Activated T-cell treated with anti-CD3 and anti-CD28 coated beads for 1 hour (primary cell): ENCODE data around the gene GPR17.

Experiments used
- DNase-seq: peaks from one replicate; pipeline ENCODE4 v3.0.0-alpha.2; 2020; ENCODE audit warnings: low read depth

Gene GPR17, protein sequence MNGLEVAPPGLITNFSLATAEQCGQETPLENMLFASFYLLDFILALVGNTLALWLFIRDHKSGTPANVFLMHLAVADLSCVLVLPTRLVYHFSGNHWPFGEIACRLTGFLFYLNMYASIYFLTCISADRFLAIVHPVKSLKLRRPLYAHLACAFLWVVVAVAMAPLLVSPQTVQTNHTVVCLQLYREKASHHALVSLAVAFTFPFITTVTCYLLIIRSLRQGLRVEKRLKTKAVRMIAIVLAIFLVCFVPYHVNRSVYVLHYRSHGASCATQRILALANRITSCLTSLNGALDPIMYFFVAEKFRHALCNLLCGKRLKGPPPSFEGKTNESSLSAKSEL

DNA sequence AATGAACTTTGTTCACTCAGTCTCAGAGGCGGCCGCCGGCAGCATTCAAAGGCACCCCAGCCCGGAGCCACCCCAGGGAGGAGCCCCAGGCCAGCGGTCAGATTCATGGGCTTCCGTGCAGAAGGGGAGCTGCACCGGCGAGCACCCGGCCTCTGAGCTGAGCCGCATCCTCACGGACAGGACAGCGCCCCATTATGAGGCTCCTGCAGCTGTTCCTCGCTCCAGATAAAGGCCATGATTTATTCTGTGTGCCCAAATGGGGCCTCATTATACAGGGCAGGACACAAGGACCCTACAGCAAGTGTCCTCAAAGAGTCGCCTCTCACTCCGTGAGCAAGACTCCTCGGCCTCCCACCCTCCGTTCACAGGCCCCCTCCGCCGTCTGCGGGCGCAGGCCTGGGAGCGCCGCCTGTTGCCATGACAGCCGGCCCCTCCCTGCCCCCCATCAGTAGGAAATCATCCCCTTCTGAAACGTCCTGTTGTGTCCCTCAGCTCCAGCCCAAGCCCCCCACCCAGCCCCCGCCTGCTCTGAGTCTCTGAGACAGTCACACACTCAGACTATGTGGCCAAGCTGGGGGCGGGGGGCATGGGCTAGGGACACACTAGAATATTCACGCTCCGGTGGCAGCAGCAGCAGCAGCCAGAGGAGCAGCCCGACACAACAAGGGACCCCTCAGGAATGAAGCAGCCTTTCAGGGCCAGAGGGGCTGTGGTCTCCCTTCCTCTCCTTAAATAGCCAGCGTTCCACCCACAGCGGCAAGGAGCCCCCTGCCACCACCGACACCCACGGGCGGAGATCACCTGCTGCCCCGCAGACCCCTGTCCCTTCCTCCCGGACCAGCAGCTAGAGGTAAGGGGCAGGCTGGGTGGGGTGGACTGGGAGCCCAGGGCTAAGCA is at the start of gene GPR17:
Gene GPR17, plus strand, starts transcription at position 759 of the 897 bp plus-strand sequence. CDS start 4,583 bp downstream, outside the sequence.
- DNase-seq, result no peak

DNA sequence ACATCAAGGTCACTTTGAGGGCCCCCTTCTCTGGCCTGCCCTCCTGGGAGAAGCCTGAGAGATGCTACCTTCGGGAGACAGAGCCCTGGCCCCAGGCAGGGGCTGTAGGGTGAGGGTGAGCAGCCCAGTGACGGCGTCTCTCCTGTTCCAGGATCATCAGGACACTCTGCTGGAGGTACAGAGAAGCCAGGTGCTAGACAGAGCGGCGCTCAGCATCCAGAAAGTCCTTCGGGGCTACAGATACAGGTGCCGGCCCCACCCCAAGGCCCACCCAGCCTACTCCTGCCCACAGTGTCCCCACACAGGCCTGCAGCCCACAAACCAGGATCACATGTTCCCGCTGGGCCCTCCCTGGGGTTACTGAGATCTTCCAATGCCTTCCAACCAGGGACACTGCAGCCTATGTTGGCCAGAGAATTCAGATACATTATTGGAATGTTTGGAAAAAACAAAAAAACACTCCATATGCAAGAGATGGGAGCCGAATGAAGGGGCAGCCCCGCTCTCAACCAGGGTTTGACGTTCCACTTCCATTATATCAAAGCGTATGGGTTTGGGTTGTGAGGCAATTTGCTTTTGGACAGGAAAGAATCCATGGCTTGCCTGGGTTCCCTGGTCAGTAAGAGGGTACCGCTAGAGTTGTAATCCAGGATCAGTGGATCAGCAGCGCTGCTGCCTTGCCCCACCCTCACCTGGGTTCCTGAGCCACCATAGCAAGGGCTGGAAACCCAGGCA is 49.5 kb upstream of the GPR17 start:
- no peak for DNase-seq

DNA sequence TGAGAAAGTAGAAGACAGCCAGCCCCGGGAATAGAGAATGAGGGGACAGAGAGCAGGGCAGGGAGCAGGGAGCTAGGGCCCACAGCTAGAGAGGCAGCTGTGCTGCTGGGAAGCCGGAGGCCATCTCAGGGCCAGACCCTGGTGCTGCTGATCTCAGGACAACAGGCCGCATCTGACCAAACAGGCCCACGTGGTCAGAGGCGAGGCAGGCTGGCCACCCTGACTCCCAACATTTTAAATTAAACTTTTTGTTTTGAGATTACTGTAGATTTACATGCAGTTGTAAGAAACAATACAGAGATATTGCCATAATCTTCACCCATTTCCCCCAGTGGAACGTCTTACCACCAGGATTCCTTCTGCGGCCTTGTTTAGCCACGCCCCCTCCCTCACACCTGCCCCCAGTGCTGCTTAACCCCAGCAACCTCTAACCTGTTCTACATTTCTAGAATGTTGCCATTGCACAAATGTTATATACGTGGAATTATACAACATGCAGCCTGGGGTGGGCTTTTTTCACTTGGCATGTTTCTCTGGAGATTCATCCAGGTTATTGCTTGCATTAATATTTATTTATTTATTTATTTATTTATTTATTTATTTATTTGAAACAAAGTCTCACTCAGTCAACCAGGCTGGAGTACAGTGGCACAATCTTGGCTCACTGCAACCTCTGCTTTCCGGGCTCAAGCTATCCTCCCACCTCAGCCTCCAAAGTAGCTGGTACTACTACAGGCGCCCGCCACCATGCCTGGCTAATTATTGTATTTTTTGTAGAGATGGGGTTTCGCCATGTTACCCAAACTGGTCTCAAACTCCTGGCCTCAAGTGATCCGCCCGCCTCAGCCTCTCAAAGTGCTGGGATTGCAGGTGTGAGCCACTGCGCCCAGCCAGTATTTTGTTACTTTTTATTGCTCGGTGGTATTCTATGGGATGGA is 48.6 kb upstream of the GPR17 start:
- no peak for DNase-seq

DNA sequence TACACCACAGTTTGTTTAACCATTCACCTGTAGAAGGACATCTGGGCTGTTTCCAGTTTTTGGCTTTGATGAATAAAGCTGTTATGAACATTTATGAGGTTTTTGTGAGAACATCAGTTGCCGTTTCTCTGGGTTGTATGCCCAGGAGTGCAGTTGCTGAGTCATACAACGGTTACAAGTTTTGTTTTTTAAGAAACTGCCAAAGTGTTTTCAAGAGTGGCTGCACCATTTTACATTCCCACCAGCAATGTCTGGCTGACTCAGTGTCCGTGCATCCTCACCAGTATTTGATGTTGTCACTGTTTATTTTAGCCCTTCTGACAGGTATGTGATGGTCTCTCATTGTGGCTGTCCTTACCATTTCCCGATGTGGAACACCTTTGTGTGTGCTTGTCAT is 48.0 kb upstream of the GPR17 start:
- DNase-seq, result no peak

DNA sequence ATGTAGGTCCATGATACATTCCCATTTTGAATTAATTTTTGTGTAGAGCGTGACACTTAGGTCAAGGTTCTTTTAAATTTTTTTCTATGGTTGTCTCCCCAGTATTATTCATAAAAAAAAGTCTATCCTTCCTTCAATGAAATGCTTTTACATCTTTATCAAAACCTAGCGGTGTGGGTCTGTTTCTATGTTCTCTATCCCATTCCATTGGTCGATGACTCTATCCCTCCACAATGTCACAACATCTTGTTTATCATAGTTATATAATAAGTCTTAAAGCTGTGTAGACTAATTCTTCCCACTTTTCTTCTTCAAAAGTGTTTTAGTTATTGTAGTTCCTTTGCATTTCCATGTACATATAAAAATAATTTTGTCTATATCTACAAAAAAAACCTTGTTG is 47.2 kb upstream of the GPR17 start:
- DNase-seq, result no peak

DNA sequence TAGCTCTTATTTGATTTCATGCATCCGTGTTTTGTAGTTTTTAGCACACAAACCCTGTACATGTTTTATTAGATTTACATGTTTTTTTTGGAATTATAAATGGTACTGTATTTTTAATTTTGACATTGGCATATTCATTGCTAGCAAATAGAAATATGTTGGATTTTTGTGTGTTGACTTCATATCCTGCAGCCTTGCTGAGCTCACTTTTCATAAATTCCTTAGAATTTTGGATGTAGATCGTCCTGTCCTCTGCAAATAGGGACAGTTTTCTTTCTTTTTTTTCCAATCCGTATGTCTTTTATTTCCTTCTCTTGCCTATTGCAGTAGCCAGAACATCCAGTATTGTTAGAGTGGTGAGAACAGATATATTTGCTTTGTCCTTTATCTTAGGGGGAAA is 46.7 kb upstream of the GPR17 start:
- no peak for DNase-seq

DNA sequence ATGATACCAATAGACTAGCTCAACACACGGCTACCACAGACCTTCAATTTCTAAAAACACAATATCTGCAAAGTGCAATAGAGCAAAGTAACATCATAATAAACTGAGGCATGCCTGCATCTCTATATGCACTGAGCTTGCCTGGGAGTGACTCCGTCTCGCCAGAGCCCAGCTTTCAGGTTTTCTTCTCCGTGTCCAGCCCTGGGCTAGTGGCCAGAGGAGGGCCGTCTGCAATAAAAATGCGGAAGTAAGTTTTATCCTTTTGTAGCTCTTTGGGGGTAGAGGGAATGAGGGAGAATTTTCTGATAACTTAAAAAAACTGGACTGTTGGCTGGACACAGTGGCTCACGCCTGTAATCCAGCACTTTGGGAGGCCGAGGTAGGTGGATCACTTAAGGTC is 41.0 kb upstream of the GPR17 start:
- DNase-seq, result no peak

DNA sequence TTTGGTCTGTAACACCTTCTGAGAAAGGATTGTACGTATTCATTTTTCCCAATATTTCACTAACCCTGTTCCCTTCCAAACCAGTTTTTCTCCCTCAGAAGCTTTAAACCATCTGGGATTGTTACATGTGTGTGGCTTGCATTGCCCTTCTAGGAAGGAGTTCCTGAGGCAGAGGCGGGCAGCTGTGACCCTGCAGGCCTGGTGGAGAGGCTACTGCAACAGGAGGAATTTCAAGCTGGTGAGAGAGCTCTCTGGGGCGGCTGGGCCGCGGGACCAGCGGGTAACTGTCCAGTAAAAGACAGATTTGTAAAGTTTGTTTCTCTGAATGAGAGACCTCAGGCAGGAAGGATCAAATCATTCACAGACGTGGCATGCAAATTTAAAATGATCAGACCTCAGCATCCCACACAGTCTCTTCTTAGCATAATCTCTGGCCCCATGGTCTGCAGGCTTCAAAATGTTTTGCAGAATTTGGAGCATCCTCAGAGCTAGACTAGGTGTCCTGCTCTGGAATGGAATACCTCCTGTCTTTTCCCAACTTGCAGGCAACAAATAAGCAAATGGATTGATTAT is 40.2 kb upstream of the GPR17 start:
- DNase-seq, result no peak

DNA sequence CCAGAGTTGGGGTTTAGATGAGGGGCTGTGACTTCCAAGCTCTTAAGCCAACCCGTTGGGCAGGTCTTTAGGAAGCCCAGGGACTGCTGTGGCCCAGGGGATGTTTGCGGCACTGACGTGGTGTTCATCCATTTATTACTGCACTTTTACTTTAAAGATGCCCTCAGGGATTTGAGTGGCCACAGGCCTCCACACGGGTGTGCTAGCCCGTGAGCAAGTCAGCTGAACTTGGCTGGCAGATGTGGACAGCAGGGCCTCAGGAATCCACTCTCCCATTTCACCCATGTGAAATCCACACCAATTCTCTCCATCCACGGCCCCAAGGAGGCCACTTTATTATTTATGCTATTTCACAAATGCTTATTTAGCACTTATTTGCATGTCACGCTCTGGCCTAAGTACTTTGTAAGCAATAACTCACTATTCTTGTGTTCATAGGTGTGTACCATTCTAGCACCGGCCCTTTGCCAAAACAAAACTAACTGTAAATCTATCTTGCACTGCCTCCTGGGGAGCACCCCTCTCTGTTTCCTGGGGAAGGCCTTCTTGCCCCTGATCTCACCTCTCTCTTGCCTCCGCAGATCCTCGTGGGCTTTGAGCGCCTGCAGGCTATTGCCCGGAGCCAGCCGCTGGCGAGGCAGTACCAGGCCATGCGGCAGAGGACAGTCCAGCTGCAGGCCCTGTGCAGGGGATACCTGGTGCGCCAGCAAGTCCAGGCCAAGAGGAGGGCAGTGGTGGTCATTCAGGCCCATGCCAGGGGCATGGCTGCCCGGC is 39.1 kb upstream of the GPR17 start:
- no peak for DNase-seq

DNA sequence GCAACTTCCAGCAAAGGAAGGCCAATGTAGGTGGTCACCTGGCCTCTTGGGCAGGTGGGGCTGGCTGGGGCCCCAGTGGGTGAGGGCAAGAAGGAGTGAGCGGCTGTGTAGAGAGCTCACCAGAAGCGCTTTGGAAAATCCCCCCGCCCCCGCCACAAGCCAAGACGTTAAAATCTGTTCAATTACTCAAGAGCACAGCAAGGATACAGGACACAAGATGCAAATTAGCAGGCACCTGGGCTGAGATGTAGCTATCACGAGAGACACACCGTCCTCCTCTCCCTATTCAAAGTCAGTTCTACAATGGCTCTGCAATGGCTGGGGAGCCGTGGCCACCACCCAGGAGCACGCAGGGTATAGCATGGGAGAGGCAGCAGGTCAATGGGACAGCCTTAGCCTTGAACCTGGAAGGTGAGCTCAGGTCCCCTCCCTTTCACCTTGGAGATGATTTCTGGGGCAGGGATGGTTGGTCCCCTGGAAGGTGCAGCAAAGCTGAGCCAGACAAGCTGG is 38.5 kb upstream of the GPR17 start:
- no peak for DNase-seq

DNA sequence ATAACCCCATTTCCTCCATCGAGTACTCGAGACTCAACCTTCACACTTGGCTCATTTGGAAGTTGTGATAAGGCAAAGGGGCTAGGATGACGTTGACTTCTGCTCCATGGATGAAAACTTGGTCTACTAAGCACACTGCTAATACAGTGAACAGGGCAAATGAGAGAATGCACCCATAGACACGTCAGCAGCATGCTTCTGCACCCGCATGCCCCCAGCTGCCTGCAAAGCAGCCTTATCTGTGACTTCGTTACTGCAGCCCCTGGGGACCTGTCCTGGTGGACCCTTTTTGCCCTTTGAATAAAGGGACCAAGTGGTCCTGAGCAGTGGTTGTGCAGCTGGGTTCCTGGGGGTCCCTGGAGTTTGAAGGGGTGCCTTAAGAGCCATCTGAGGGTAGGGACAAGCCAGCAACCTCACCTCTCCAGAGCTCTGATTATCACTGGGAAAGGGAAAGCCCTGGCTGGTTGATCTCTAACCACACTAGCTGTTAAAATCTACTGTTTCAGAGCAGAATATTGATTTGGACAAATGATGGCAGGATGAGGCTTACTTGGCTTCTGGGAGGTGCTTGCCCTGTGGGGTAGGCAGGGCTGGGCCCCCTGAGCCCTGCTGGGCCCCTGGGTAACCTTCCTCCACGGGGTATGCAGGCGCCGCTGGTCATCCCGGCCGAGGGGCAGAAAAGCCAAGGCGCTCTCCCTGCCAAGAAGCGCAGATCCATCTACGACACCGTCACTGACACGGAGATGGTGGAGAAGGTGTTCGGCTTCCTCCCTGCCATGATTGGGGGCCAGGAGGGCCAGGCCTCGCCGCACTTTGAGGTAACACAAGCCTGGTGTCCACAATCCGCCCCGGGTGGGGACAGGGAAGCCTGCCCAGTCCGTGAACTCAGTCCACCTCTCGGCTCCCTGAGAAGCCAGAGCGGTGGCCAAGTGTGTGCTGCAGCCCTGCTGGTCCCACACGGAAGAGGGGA is 37.6 kb upstream of the GPR17 start:
- no peak for DNase-seq

DNA sequence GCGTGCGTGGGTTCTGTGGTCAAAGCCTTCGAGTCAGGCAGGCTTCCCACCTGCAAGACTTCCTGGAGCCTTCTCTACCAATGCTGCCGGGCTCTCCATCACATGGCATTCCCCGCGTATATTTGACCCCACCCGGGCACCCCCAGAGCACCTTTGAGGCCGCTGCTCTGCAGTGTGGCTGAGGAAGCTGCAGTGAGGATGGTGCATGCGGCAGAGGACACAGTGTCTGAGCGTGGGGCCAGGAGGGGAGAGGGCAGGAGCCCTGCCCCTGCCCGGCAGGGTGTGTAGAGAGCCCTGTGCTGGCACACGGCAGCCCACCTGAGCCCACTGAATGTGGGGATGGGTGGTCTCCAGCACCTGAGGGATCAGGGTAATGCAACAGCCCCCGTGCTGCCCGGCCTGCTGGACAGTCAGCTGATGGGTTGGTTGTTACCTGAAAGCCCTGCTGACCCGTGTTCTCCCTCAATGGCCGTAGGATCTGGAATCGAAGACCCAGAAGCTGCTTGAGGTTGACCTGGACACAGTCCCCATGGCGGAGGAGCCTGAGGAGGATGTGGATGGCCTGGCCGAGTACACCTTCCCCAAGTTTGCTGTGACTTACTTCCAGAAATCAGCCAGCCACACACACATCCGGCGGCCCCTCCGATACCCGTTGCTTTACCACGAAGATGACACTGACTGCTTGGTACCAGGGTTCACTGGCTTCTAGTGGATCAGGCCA is 36.8 kb upstream of the GPR17 start:
- no peak for DNase-seq

DNA sequence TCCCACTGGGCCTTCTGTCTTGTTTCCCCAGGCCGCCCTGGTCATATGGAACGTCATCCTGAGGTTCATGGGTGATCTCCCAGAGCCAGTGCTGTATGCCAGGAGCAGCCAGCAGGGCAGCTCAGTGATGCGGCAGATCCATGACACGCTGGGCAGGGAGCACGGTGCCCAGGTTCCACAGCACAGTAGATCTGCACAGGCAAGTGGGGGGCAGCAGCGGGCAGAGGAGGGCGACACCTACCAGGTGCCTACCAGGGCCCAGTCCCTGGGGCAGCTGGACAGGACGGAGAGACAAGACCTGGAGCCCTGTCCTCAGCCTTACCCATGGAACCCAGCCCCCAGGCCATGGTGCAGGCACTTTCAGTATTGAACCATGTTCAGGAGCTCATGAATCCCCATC is 36.1 kb upstream of the GPR17 start:
- DNase-seq, result no peak

DNA sequence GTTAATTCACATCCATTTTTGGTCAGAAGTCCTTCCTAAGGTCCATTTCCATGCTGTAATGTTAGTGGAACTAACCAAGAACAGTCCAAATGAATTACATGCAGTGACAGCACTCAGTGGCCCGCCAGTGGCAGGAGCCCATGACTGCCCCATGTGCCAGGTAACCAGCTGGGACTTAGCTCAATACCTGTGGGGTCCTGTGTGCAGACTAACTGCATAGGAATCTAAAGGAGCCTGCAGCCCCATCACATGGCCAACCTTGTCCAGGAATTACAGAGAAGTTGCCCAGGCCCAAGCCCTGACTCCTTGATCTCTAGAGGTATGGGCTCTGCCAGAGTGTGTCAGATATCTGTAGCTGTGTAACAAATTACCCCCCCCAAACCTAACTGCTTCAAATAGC is 35.4 kb upstream of the GPR17 start:
- no peak for DNase-seq

DNA sequence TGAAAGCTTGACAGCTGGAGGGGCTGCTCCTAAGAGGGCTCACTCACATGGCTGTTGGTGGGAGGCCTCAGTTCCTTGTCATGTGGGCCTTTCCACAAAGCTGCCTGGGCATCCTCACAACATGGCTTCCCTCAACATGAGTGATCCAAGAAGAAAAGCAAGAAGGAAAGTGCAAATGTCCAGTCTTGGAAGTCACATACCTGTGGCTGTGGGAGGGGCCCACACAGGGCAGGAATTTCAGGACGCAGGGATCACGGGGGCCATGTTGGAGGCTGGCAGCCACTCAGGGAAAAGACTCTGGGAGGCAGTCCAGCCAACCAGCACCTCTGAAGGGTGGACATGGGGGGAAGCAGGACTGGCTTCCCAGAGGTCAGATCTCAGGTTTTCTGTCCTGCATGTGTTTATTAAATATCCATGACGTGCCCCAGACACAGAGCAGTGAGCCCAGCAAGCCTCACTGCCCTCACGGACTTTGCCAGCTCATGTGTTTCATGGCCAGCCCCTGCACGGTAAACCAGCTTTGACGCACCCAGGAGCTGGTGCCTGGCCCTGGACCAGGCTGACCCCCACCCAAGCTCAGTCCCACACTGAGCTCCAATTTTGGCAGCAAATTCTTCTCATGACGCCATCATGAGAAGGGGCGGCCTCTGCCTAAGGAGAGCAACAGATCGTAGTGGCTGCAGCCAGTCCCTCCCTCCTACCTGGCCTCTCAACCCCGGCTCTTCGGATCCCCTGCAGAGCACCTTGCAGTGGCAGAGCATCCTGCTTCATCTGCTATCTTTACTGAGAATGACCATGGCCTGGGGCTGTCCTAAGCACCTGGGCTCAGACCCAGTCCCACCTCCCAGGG is 34.7 kb upstream of the GPR17 start:
- no peak for DNase-seq

DNA sequence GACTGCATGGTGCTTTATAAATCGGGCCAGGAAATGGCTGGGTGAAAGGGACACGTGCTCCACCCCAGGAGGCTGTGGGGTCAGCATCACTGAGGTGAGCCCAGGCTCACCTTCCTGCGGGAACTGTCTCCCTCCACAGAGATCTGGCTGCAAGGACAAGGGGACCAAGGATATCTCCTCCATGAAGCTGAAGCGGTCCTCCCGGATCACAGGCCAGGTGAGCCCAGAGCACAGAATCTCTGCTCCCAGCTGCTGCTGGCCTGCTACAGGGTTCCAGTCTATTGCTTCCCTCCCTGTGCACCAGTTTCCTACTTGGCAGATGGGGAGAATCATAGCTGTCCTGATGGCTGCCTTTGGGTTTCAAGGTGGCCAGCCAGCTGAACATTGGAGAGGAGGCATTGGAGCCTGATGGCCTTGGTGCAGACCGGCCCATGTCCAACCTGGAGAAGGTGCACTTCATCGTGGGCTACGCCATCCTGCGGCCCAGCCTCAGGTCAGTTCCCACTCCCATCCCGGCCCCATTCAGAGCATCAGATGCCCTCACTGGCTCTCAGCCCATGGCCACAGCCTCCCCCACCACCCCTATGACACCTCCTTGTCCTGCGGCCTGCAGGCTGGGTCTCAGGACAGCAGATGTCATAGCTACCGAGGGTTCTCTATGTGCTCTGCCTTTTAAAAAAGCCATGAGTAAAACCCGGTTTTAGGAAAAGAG is 33.7 kb upstream of the GPR17 start:
- DNase-seq, result no peak

DNA sequence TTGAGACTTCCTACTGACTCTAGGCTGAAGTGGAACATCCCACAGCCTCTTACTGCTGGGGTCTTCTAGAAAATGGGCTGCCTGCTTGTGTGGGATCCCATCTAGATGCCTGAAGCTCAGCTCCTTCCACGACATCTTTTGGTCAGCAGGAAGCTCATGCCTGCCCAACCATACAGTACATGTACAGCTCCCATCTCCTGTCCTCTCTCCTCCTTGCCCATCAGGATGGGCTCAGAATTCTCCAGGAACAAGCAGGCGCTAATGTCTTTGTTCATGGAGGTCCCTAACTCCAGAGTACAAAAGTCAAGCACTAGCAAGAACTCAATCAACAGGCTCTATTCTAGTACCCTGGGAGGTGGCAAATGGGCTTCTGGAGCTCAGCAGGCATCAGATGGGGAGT is 31.7 kb upstream of the GPR17 start:
- no peak for DNase-seq
